HepG2 (cell line): ENCODE data around the gene WDR82. TPM values are rescaled to one million over a fixed set of nuclear protein-coding genes. Genes with fewer than 3 reads are reported as not detected.

Experiments
- ATAC-seq: fragments of 200-7000 bp; cut with Tn5 transposase; 3 replicates; pipeline ENCODE4 v1.9.1; 2020; ENCODE audit warnings: mild to moderate bottlenecking, moderate library complexity
- BruUV-seq: library from RNA; stranded (reverse); fragments of 400-500 nt; replicated peaks from 2 replicates; lab custom pipeline; 2021; lab: Mats Ljungman, UMichigan
- CTCF ChIA-PET: fragments of 300-600 bp; formaldehyde crosslinking; extraction: SDS; loops from one replicate; lab custom pipeline; 2021; ENCODE audit warnings: low total read pairs, inconsistent platforms, low intra/inter-chr PET ratio; lab: Yijun Ruan, JAX
- POLR2A ChIA-PET: fragments of 350-600 bp; sonication (Branson Sonifier 250); formaldehyde crosslinking; loops from one replicate; lab custom pipeline; 2020; ENCODE audit warnings: antibody characterized with exemption, inconsistent platforms; lab: Yijun Ruan, JAX
- DNase-seq: peaks from one replicate; pipeline ENCODE4 v3.0.0-alpha.2; 2015; ENCODE audit warnings: low spot score
- FAIRE-seq: peaks from 3 replicates; lab custom pipeline; 2011; peaks lifted over from hg19 to GRCh38; lab: Jason Lieb, UNC
- H2AFZ ChIP-seq: one replicate; pipeline ENCODE4 v1.6.1; 2011; ENCODE audit warnings: low read length, inconsistent platforms
- H3K27ac ChIP-seq: fragments of 300-600 bp; 3 replicates; pipeline ENCODE4 v1.8.0; 2011; ENCODE audit warnings: mixed run types, mild to moderate bottlenecking, mixed read lengths, low read length, inconsistent platforms; ENCODE audit not compliant: insufficient read depth; ENCODE audit errors: extremely low read length
- H3K27me3 ChIP-seq, 2 experiments: fragments of 200-600 bp in 1 of 2; 2 replicates in 1 of 2; 3 replicates in 1 of 2; pipeline versions ENCODE4 v1.6.0 to v1.8.0; 2011; ENCODE audit warnings: low read length in 2 of 2, mild to moderate bottlenecking in 2 of 2, moderate library complexity in 2 of 2, inconsistent platforms in 1 of 2; ENCODE audit not compliant: insufficient read depth in 2 of 2, control insufficient read depth in 1 of 2
- H3K36me3 ChIP-seq, 2 experiments: fragments of 200-600 bp in 1 of 2; replicated peaks in 1 of 2; 2 replicates in 1 of 2; 3 replicates in 1 of 2; pipeline versions ENCODE4 v1.5.1 to v1.8.0; 2011; ENCODE audit warnings: low read length in 2 of 2, inconsistent platforms in 1 of 2; ENCODE audit not compliant: insufficient read depth in 2 of 2, control insufficient read depth in 1 of 2
- H3K4me1 ChIP-seq: 2 replicates; pipeline ENCODE4 v1.5.1; 2012; ENCODE audit warnings: low read length, inconsistent platforms; ENCODE audit not compliant: insufficient read depth
- H3K4me2 ChIP-seq: 2 replicates; pipeline ENCODE4 v1.6.0; 2011; ENCODE audit warnings: low read depth, low read length, inconsistent platforms
- H3K4me3 ChIP-seq, 3 experiments: fragments of 200-600 bp in 1 of 3; sonication (generic), shearing (Covaris generic) in 1 of 3; replicated peaks in 1 of 3; 2 replicates each; pipeline ENCODE4 v1.5.1; 2011 to 2016; ENCODE audit warnings: low read length in 3 of 3, inconsistent platforms in 2 of 3, low read depth in 2 of 3, mild to moderate bottlenecking in 2 of 3, control low read depth in 1 of 3, mixed read lengths in 1 of 3; ENCODE audit not compliant: insufficient read depth in 1 of 3
- H3K79me2 ChIP-seq: one replicate; pipeline ENCODE4 v1.6.1; 2011; ENCODE audit warnings: low read length, inconsistent platforms; ENCODE audit not compliant: insufficient read depth
- H3K9ac ChIP-seq: 2 replicates; pipeline ENCODE4 v1.6.0; 2011; ENCODE audit warnings: mild to moderate bottlenecking, low read depth, low read length, inconsistent platforms; ENCODE audit not compliant: insufficient read depth
- H3K9me3 ChIP-seq: 2 replicates; pipeline ENCODE4 v1.5.1; 2012; ENCODE audit warnings: mild to moderate bottlenecking, low read length
- H4K20me1 ChIP-seq: 2 replicates; pipeline ENCODE4 v1.6.0; 2011; ENCODE audit warnings: inconsistent platforms, mild to moderate bottlenecking, low read length, moderate library complexity; ENCODE audit not compliant: insufficient read depth
- BRCA1 ChIP-seq: sonication (generic); formaldehyde crosslinking; IDR thresholded peaks from 2 replicates; pipeline ENCODE4 v1.4.0; 2020; ENCODE audit warnings: missing genetic modification reagents
- ISL2 ChIP-seq: sonication (generic); formaldehyde crosslinking; IDR thresholded peaks from 2 replicates; pipeline ENCODE4 v1.5.0; 2020; ENCODE audit warnings: missing genetic modification reagents
- NR3C1 ChIP-seq: sonication (generic); formaldehyde crosslinking; IDR thresholded peaks from 2 replicates; pipeline ENCODE4 v1.4.0; 2020; ENCODE audit warnings: missing genetic modification reagents
- SSRP1 ChIP-seq: IDR thresholded peaks from 2 replicates; pipeline ENCODE4 v1.6.1; 2016; ENCODE audit warnings: control low read depth
- ZNF101 ChIP-seq: sonication (generic); formaldehyde crosslinking; IDR thresholded peaks from 2 replicates; pipeline ENCODE4 v1.4.0; 2020; ENCODE audit warnings: mild to moderate bottlenecking, low read depth, missing genetic modification reagents, borderline replicate concordance
- ZNF7 ChIP-seq: IDR thresholded peaks from 2 replicates; pipeline ENCODE4 v1.6.1; 2016; ENCODE audit warnings: missing biosample characterization, missing genetic modification reagents
- WGBS: methylation state at CpG from one replicate; pipeline ENCODE4 v1.1.6; 2017; ENCODE audit warnings: low lambda C conversion rate; 5-methylcytosine and 5-hydroxymethylcytosine counted together
- in situ Hi-C: cut with HindIII; loops from 2 replicates; pipeline ENCODE4 v1.10.0; 2017; ENCODE audit warnings: low pct_unique_long_range_greater_than_20kb; ENCODE audit not compliant: extremely low pct_ligation_motif_present
- intact Hi-C: fragments of 100-400 bp; cut with micrococcal nuclease; formaldehyde crosslinking; loops from one replicate; pipeline ENCODE4 v1.10.0; 2022; ENCODE audit not compliant: unreplicated experiment
- polyA plus RNA-seq, 8 experiments: library from polyadenylated mRNA; depleted of rRNA in 3 of 8; stranded (reverse) in 7 of 8; unstranded in 1 of 8; fragments of >200 nt; fragmentation: Illumina TruSeq in 4 of 8; extraction: Trizol in 4 of 8; gene quantifications; 2 replicates each; pipeline versions ENCODE4 v1.2.1 to v1.2.3, GENCODE V29; 2011 to 2016; ENCODE audit warnings: low read depth in 4 of 8, missing spikeins in 1 of 8, mixed read lengths in 1 of 8; ENCODE audit not compliant: insufficient read depth in 1 of 8
- total RNA-seq, 5 experiments: library from RNA; depleted of rRNA; stranded (reverse); fragments of >200 nt; fragmentation: Illumina TruSeq; extraction: Trizol; gene quantifications; 2 replicates each; pipeline ENCODE4 v1.2.3, GENCODE V29; 2016; ENCODE audit warnings: low read depth in 1 of 5
- TF ChIP-seq, protein P1 (sequence below): sonication (generic); formaldehyde crosslinking; IDR thresholded peaks from 2 replicates; pipeline ENCODE4 v1.4.0; 2020; ENCODE audit warnings: missing genetic modification reagents
- TF ChIP-seq, protein P2 (sequence below): sonication (generic); formaldehyde crosslinking; IDR thresholded peaks from 2 replicates; pipeline ENCODE4 v1.4.0; 2020; ENCODE audit warnings: missing genetic modification reagents

The WDR82 gene
- total and polyA plus RNA-seq, 2 of the 13 experiments (the other 11 are each of a cell fraction or from before 2014, with no cell fraction given): 39.1 to 59.5 TPM

DNA sequence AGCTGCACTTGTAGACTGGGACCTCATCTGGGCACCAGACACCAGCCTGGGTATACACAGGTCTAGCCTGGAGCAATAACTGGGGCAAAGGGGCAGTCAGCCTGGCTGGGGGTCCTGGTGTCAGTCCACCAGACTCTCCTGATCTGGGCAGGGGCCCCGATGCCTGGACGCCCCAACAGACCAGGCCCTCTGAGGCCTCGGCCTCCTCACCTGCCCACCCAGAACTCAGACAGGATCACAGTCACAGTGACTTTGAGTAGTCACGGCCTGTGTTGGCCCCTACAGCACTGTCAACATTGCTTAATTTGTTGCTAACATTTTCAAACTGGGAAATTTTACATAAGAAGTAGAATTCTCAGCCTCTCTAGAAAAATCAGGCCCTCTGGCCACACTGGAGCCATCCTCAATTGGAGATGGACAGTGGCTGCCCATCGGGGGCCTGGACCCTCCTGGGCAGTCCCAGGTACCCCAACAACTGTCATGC, 45.3 kb downstream of the WDR82 start:
- ChIA-PET CTCF (no interaction called here), POLR2A (interaction anchor here (2.2 kb wide), 1 partner anchor 57 kb away, joined by 7 read pairs; no protein-coding TSS in a partner anchor)
- ATAC-seq (no peak), DNase-seq (no peak), FAIRE-seq (no peak)
- Histone ChIP-seq H3K27me3 (no peaks in the 10 kb centered on the region), H3K4me1 (peaks cover 28% of the 10 kb centered on the region), H3K9me3 (no peaks in the 10 kb centered on the region), H3K79me2 (peaks cover 20% of the 10 kb centered on the region), H3K27ac (no peak overlapping the region), H3K4me2 (no peak overlapping the region), H3K4me3 (no peak overlapping the region), H2AFZ (no peak overlapping the region), H4K20me1 (peaks cover 27% of the 10 kb centered on the region), H3K36me3 (peaks cover 21 to 47% of the 10 kb centered on the region in 2 experiments), H3K9ac (no peak overlapping the region)
- intact Hi-C loops: no loop called here
- no TSS peak for BruUV-seq
- TF ChIP-seq BRCA1 (no peak), NR3C1 (CRISPR knock-in tag) (no peak), ISL2 (CRISPR knock-in tag) (no peak), ZNF101 (no peak), SSRP1 (CRISPR knock-in tag) (no peak), ZNF7 (CRISPR knock-in tag) (no peak)
- TF ChIP-seq, protein P1, sequence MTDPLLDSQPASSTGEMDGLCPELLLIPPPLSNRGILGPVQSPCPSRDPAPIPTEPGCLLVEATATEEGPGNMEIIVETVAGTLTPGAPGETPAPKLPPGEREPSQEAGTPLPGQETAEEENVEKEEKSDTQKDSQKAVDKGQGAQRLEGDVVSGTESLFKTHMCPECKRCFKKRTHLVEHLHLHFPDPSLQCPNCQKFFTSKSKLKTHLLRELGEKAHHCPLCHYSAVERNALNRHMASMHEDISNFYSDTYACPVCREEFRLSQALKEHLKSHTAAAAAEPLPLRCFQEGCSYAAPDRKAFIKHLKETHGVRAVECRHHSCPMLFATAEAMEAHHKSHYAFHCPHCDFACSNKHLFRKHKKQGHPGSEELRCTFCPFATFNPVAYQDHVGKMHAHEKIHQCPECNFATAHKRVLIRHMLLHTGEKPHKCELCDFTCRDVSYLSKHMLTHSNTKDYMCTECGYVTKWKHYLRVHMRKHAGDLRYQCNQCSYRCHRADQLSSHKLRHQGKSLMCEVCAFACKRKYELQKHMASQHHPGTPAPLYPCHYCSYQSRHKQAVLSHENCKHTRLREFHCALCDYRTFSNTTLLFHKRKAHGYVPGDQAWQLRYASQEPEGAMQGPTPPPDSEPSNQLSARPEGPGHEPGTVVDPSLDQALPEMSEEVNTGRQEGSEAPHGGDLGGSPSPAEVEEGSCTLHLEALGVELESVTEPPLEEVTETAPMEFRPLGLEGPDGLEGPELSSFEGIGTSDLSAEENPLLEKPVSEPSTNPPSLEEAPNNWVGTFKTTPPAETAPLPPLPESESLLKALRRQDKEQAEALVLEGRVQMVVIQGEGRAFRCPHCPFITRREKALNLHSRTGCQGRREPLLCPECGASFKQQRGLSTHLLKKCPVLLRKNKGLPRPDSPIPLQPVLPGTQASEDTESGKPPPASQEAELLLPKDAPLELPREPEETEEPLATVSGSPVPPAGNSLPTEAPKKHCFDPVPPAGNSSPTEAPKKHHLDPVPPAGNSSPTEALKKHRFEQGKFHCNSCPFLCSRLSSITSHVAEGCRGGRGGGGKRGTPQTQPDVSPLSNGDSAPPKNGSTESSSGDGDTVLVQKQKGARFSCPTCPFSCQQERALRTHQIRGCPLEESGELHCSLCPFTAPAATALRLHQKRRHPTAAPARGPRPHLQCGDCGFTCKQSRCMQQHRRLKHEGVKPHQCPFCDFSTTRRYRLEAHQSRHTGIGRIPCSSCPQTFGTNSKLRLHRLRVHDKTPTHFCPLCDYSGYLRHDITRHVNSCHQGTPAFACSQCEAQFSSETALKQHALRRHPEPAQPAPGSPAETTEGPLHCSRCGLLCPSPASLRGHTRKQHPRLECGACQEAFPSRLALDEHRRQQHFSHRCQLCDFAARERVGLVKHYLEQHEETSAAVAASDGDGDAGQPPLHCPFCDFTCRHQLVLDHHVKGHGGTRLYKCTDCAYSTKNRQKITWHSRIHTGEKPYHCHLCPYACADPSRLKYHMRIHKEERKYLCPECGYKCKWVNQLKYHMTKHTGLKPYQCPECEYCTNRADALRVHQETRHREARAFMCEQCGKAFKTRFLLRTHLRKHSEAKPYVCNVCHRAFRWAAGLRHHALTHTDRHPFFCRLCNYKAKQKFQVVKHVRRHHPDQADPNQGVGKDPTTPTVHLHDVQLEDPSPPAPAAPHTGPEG: no peak
- TF ChIP-seq, protein P2, sequence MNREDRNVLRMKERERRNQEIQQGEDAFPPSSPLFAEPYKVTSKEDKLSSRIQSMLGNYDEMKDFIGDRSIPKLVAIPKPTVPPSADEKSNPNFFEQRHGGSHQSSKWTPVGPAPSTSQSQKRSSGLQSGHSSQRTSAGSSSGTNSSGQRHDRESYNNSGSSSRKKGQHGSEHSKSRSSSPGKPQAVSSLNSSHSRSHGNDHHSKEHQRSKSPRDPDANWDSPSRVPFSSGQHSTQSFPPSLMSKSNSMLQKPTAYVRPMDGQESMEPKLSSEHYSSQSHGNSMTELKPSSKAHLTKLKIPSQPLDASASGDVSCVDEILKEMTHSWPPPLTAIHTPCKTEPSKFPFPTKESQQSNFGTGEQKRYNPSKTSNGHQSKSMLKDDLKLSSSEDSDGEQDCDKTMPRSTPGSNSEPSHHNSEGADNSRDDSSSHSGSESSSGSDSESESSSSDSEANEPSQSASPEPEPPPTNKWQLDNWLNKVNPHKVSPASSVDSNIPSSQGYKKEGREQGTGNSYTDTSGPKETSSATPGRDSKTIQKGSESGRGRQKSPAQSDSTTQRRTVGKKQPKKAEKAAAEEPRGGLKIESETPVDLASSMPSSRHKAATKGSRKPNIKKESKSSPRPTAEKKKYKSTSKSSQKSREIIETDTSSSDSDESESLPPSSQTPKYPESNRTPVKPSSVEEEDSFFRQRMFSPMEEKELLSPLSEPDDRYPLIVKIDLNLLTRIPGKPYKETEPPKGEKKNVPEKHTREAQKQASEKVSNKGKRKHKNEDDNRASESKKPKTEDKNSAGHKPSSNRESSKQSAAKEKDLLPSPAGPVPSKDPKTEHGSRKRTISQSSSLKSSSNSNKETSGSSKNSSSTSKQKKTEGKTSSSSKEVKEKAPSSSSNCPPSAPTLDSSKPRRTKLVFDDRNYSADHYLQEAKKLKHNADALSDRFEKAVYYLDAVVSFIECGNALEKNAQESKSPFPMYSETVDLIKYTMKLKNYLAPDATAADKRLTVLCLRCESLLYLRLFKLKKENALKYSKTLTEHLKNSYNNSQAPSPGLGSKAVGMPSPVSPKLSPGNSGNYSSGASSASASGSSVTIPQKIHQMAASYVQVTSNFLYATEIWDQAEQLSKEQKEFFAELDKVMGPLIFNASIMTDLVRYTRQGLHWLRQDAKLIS (CRISPR knock-in tag): no peak
- 91% methylated on average over 1 of the region's 5 CpGs for WGBS
- in situ Hi-C loops: no loop called here
